Natural killer cell (primary cell): ENCODE results near the gene CDC42EP4. TPM values are rescaled to one million over a fixed set of nuclear protein-coding genes. Genes with fewer than 3 reads are reported as not detected.

Experiments used
- ATAC-seq, 3 donors: fragments of 150-1000 bp in 2 of 3; fragments of 200-7000 bp in 1 of 3; cut with Tn5 transposase; 1 replicate in 1 of 3; 2 replicates in 2 of 3; pipeline ENCODE4 v1.10.0; 2021; ENCODE audit warnings: mild to moderate bottlenecking in 2 of 3, moderate library complexity in 2 of 3
- DNase-seq, 2 donors: peaks; one replicate each; pipeline versions ENCODE4 v3.0.0 to v3.0.0-alpha.2; 2013 to 2021; ENCODE audit warnings: mixed read lengths in 1 of 2
- H3K27ac ChIP-seq: one replicate; pipeline ENCODE4 v1.5.1; 2013; ENCODE audit warnings: mild to moderate bottlenecking, low read length
- H3K27me3 ChIP-seq: one replicate; pipeline ENCODE4 v1.6.1; 2013; ENCODE audit warnings: low read length; ENCODE audit not compliant: control insufficient read depth, insufficient read depth
- H3K36me3 ChIP-seq: one replicate; pipeline ENCODE4 v1.6.1; 2013; ENCODE audit warnings: low read length; ENCODE audit not compliant: control insufficient read depth, insufficient read depth
- H3K4me1 ChIP-seq: one replicate; pipeline ENCODE4 v1.6.1; 2013; ENCODE audit warnings: low read length; ENCODE audit not compliant: control insufficient read depth, insufficient read depth
- H3K4me3 ChIP-seq: one replicate; pipeline ENCODE4 v1.5.1; 2013; ENCODE audit warnings: low read length
- H3K9me3 ChIP-seq: one replicate; pipeline ENCODE4 v1.6.1; 2013; ENCODE audit warnings: low read length; ENCODE audit not compliant: control insufficient read depth, insufficient read depth
- H3K27ac Mint-ChIP-seq, 2 donors: one replicate each; pipeline ENCODE4 v1.8.0; 2022; ENCODE audit warnings: mild to moderate bottlenecking in 2 of 2, mixed read lengths in 2 of 2, moderate library complexity in 1 of 2
- H3K27me3 Mint-ChIP-seq, 2 donors: one replicate each; pipeline ENCODE4 v1.8.0; 2022; ENCODE audit warnings: low read depth in 2 of 2, mixed read lengths in 2 of 2
- H3K36me3 Mint-ChIP-seq: one replicate; pipeline ENCODE4 v1.8.0; 2022; ENCODE audit warnings: mixed read lengths
- H3K4me1 Mint-ChIP-seq, 2 donors: one replicate each; pipeline ENCODE4 v1.8.0; 2022; ENCODE audit warnings: mixed read lengths in 2 of 2
- H3K4me3 Mint-ChIP-seq: one replicate; pipeline ENCODE4 v1.8.0; 2022; ENCODE audit warnings: mild to moderate bottlenecking, moderate library complexity, mixed read lengths
- H3K9me3 Mint-ChIP-seq, 2 donors: one replicate each; pipeline ENCODE4 v1.8.0; 2022; ENCODE audit warnings: mixed read lengths in 2 of 2
- WGBS: methylation state at CpG from one replicate; pipeline ENCODE4 v1.1.7; 2013; ENCODE audit warnings: missing lambda C conversion rate; ENCODE audit not compliant: insufficient coverage; 5-methylcytosine and 5-hydroxymethylcytosine counted together
- intact Hi-C: fragments of 100-400 bp; cut with micrococcal nuclease; formaldehyde crosslinking; loops from one replicate; pipeline ENCODE4 v1.14.2; 2022
- total RNA-seq, 4 donors: library from RNA; stranded (reverse); fragments of 120-200 nt in 1 of 4; gene quantifications; one replicate each; pipeline versions ENCODE4 v1.2.3 to v1.2.4, GENCODE V29; 2013 to 2022
- TF ChIP-seq, protein P1 (sequence below): fragments of 200-600 bp; IDR thresholded peaks from one replicate; pipeline ENCODE4 v1.8.0; 2022; ENCODE audit warnings: antibody characterized with exemption

CDC42EP4 gene
- total RNA-seq, 3 donors from 2014 or later (not counting 1 experiment from before 2014, with no cell fraction given): 2.5 to 9.6 (median 4.4) TPM

DNA sequence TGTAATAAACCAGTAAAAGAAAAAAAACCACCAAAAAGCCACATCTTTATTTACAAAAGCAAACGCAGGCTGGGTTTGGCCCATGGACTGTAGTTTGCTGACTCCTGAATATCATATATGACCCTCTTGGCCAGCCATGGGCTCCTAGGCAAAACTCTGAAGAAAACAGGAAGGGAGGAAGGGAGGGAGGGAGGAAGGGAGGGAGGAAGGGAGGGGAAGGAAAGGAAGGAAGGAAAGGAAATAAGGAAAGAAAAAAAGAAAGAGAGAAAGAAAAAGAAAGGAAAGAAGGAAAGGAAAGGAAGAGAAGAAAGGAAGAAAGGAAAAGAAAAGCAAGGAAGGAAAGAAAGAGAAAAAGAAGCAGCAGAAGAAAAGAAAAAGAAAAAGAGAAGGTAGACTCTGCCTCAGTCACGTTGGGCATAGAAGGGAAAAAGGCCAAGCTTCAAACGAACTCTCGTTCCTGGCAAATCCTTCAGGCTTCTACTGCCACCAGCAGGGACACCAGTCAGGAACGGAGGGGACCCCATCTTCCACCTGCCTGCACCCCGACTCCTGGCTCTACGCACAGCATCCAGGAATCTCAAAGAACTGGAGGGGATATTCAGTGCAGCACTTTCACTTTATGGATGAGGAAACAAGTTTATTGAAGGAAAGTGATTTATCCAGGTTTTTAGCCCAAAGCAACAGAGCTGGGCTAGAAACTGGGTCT lies 22.1 kb downstream of the CDC42EP4 start:
- Mint-ChIP-seq H3K9me3 (no peaks in the 10 kb centered on the region), H3K36me3 (no peaks in the 10 kb centered on the region), H3K4me3 (no peak overlapping the region), H3K27me3 (no peaks in the 10 kb centered on the region), H3K4me1 (peaks cover 15 to 35% of the 10 kb centered on the region in 2 donors), H3K27ac (no peak overlapping the region)
- WGBS: 92% methylated on average over 7 of the region's 7 CpGs
- intact Hi-C loops: no loop called here
- TF ChIP-seq, protein P1, sequence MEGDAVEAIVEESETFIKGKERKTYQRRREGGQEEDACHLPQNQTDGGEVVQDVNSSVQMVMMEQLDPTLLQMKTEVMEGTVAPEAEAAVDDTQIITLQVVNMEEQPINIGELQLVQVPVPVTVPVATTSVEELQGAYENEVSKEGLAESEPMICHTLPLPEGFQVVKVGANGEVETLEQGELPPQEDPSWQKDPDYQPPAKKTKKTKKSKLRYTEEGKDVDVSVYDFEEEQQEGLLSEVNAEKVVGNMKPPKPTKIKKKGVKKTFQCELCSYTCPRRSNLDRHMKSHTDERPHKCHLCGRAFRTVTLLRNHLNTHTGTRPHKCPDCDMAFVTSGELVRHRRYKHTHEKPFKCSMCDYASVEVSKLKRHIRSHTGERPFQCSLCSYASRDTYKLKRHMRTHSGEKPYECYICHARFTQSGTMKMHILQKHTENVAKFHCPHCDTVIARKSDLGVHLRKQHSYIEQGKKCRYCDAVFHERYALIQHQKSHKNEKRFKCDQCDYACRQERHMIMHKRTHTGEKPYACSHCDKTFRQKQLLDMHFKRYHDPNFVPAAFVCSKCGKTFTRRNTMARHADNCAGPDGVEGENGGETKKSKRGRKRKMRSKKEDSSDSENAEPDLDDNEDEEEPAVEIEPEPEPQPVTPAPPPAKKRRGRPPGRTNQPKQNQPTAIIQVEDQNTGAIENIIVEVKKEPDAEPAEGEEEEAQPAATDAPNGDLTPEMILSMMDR: no peak
- H3K36me3 ChIP-seq: no peaks in the 10 kb centered on the region
- H3K4me3 ChIP-seq: no peak overlapping the region
- peaks cover 25% of the 10 kb centered on the region for H3K4me1 ChIP-seq
- ATAC-seq (no peak), DNase-seq (no peak)
- no peak overlapping the region for H3K27ac ChIP-seq
- H3K9me3 ChIP-seq: no peaks in the 10 kb centered on the region
- no peaks in the 10 kb centered on the region for H3K27me3 ChIP-seq

DNA sequence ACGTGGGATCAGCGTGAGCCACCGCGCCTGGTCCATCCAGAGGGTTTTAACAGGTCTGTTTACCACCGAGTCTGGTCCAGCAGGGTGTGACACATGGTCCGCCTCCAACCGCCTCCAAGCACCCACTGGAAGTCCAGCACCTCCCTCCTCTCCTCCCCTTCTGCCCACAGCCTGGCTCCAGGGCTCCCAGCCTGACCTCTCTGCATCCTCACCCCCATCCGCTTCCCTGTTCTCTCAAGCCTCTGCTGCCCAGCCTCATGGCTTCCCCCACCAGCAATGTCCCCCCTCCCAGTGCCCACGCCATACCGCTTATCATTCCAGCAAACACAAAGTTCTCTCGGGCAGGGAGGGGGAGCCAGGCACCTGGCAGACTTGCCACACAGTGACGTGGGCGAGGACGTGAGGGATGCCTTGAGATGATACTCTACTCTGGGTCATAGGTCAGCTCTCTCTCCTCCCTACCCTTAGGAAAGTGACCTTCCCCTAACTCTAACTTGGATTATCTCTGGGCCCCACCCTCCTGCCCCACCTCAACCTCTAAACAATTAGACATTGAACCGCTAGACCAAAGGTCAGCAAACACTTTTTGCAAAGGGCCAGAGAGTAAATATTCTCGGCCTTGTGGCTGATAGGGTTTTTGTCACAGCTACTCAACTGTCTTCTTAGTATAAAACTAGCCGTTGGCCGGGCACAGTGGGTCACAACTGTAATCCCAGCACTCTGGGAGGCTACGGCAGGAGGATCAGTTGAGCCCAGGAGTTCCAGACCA lies 23.1 kb downstream of the CDC42EP4 start:
- TF ChIP-seq, protein P1: no peak
- Histone ChIP-seq H3K27me3 (no peaks in the 10 kb centered on the region), H3K36me3 (no peaks in the 10 kb centered on the region), H3K9me3 (no peaks in the 10 kb centered on the region), H3K27ac (no peak overlapping the region), H3K4me1 (peaks cover 25% of the 10 kb centered on the region), H3K4me3 (no peak overlapping the region)
- H3K27me3 Mint-ChIP-seq: no peaks in the 10 kb centered on the region
- peak overlapping the region in 1 of 2 donors; percentile 36 for H3K27ac Mint-ChIP-seq
- 88% methylated on average over 19 of the region's 19 CpGs for WGBS
- H3K9me3 Mint-ChIP-seq: no peaks in the 10 kb centered on the region
- peaks cover 15 to 35% of the 10 kb centered on the region in 2 donors for H3K4me1 Mint-ChIP-seq
- DNase-seq (no peak), ATAC-seq (no peak)
- intact Hi-C loops: no loop called here
- no peak overlapping the region for H3K4me3 Mint-ChIP-seq
- H3K36me3 Mint-ChIP-seq: no peaks in the 10 kb centered on the region

DNA sequence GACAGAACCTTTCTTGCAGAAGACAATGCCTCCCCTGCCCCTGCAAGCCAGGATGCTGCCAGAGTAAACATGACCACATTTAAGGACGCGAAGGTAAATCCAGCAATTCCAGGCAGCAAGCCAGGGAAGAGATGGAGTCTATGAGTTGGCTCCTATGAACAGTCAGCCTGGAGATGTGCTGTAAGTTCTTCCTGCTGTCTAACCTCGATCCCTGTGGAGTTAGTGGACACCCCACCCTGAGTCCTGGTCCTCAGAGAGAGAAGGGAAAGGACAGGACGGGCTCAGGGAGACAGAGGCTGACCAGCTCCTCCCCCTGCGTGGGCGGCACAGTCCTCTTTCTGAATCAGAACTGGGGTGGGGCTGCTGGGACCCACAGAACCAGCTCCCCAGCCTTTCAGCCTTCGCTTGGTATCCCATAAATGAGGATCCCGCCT lies 24.9 kb downstream of the CDC42EP4 start:
- no peak for ATAC-seq

More for the DNA sequence above, 24.9 kb downstream of the CDC42EP4 start:
- WGBS: 87% methylated on average over 8 of the region's 8 CpGs
- no peaks in the 10 kb centered on the region for H3K36me3 Mint-ChIP-seq
- no peak overlapping the region for H3K4me3 ChIP-seq
- no peak for DNase-seq
- H3K4me1 Mint-ChIP-seq: peaks cover 15 to 29% of the 10 kb centered on the region in 2 donors
- TF ChIP-seq, protein P1: no peak
- H3K4me1 ChIP-seq: peaks cover 20% of the 10 kb centered on the region
- H3K27me3 ChIP-seq: no peaks in the 10 kb centered on the region
- H3K9me3 ChIP-seq: no peaks in the 10 kb centered on the region
- no peak overlapping the region for H3K27ac Mint-ChIP-seq
- intact Hi-C loops: no loop called here
- no peak overlapping the region for H3K27ac ChIP-seq
- H3K27me3 Mint-ChIP-seq: no peaks in the 10 kb centered on the region
- no peak overlapping the region for H3K4me3 Mint-ChIP-seq
- H3K36me3 ChIP-seq: no peaks in the 10 kb centered on the region
- H3K9me3 Mint-ChIP-seq: no peaks in the 10 kb centered on the region
